Measurements from ENCODE around the gene MCTP2. TPM values are rescaled to one million over a fixed set of nuclear protein-coding genes. Genes with fewer than 3 reads are reported as not detected.

MCTP2 gene
- total RNA-seq, 1 experiment from 2014 or later = 1.3 TPM

- no peak for TF ChIP-seq CTCF (conservative IDR thresholded peaks at IDR 0.05)
- Histone ChIP-seq H3K4me2 (ENCODE audit: insufficient read depth, insufficient read length, low read length) (no peak overlapping the region), H3T11ph (ENCODE audit: low read length) (no peak overlapping the region), H2BK12ac (ENCODE audit: insufficient read length, low read depth, low read length) (no peak overlapping the region), H2BK15ac (ENCODE audit: low read depth, low read length) (no peak overlapping the region), H3K79me1 (ENCODE audit: insufficient read depth, low read depth, low read length, poor library complexity, severe bottlenecking) (no peaks in the 10 kb centered on the region), H4K91ac (ENCODE audit: insufficient read length, low read depth, low read length) (no peak overlapping the region), H3K23ac (ENCODE audit: insufficient read length, low read depth, low read length) (no peak overlapping the region), H3K4me1 (ENCODE audit: insufficient read depth, low read length) (peaks cover 3% of the 10 kb centered on the region; the same call in 1 of the 2 replicates), H2BK120ac (ENCODE audit: low read depth, low read length, poor library complexity, severe bottlenecking) (no peak overlapping the region), H3K27me3 (ENCODE audit: insufficient read depth, low read length) (no peaks in the 10 kb centered on the region), H3K4ac (ENCODE audit: low read depth, low read length) (no peak overlapping the region), H4K5ac (ENCODE audit: insufficient read length, low read depth, low read length) (no peak overlapping the region), H3K23me2 (ENCODE audit: insufficient read length, low read depth, low read length, poor library complexity, severe bottlenecking) (no peaks in the 10 kb centered on the region), H2BK5ac (ENCODE audit: insufficient read length, low read length) (no peak overlapping the region), H2AK5ac (ENCODE audit: insufficient read length, low read length) (no peak overlapping the region), H3K18ac (ENCODE audit: insufficient read length, low read depth, low read length) (no peak overlapping the region), H4K20me1 (ENCODE audit: control insufficient read depth, insufficient read depth, insufficient read length) (no peaks in the 10 kb centered on the region), H2BK20ac (ENCODE audit: low read depth, low read length, poor library complexity, severe bottlenecking) (no peak overlapping the region), H4K8ac (replicated peaks; ENCODE audit: insufficient read length, low read depth, low read length) (no peak overlapping the region), H3K79me2 (ENCODE audit: insufficient read depth, low read length) (no peaks in the 10 kb centered on the region), H3K56ac (ENCODE audit: insufficient read length, low read depth, low read length) (no peak overlapping the region), H3K9me3 (ENCODE audit: control insufficient read depth, low read depth, low read length) (no peaks in the 10 kb centered on the region), H3K27ac (ENCODE audit: insufficient read length, low read depth, low read length) (no peak overlapping the region), H3K9ac (ENCODE audit: extremely low read depth, insufficient read length, low read length) (no peak overlapping the region), H2AFZ (ENCODE audit: low read length) (no peak overlapping the region), H3K14ac (ENCODE audit: insufficient read depth, low read length) (no peak overlapping the region)
- DNase-seq = no peak
- Mint-ChIP-seq H3K4me3 (no peak overlapping the region), H3K4me1 (peaks cover 5 to 6% of the 10 kb centered on the region in 2 experiments), H3K9me3 (no peaks in the 10 kb centered on the region), H3K27ac (no peak overlapping the region), H3K27me3 (ENCODE audit: low read depth) (no peaks in the 10 kb centered on the region), H3K36me3 (ENCODE audit: insufficient read depth in 1 of 3, low read depth in 3 of 3) (no peaks in the 10 kb centered on the region)
- WGBS (ENCODE audit: extremely low coverage, insufficient read length, low lambda C conversion rate) = no CpG with 5 or more reads among the region's 4 CpGs
Observed at GRCh38 chr15:94385441-94385840, 154.1 kb downstream of the MCTP2 start.

All from H9 (cell line).